Liver (tissue), 9 donors: Measurements from ENCODE around the gene TENT4A. TPM values are rescaled to one million over a fixed set of nuclear protein-coding genes. Genes with fewer than 3 reads are reported as not detected.

ENCODE experiments used
- DNase-seq: peaks from one replicate; pipeline ENCODE4 v3.0.0-alpha.2; 2017; ENCODE audit warnings: low spot score
- H3K27ac ChIP-seq, 2 donors: one replicate each; pipeline ENCODE4 v1.7.0; 2013; ENCODE audit warnings: inconsistent platforms in 2 of 2, low read length in 2 of 2, control low read depth in 1 of 2, low read depth in 1 of 2, mild to moderate bottlenecking in 1 of 2
- H3K27me3 ChIP-seq, 4 donors: one replicate each; pipeline versions ENCODE4 v1.6.1 to v1.7.0; 2013; ENCODE audit warnings: low read length in 3 of 4, inconsistent platforms in 1 of 4, mild to moderate bottlenecking in 1 of 4, moderate library complexity in 1 of 4; ENCODE audit not compliant: control insufficient read depth in 4 of 4, insufficient read depth in 4 of 4
- H3K36me3 ChIP-seq, 4 donors: one replicate each; pipeline versions ENCODE4 v1.6.1 to v1.7.0; 2013; ENCODE audit warnings: low read length in 3 of 4, mild to moderate bottlenecking in 3 of 4, low read depth in 1 of 4, moderate library complexity in 1 of 4; ENCODE audit not compliant: control insufficient read depth in 4 of 4, insufficient read depth in 3 of 4
- H3K4me1 ChIP-seq, 4 donors: one replicate each; pipeline versions ENCODE4 v1.6.1 to v1.7.0; 2013; ENCODE audit warnings: low read length in 3 of 4, mild to moderate bottlenecking in 3 of 4, moderate library complexity in 1 of 4; ENCODE audit not compliant: control insufficient read depth in 4 of 4, insufficient read depth in 4 of 4
- H3K4me3 ChIP-seq, 3 donors: one replicate each; pipeline versions ENCODE4 v1.6.1 to v1.7.0; 2013; ENCODE audit warnings: low read length in 3 of 3, control low read depth in 1 of 3, low read depth in 1 of 3, mild to moderate bottlenecking in 1 of 3
- H3K9ac ChIP-seq, 2 donors: one replicate each; pipeline ENCODE4 v1.7.0; 2013; ENCODE audit warnings: low read length in 2 of 2, mild to moderate bottlenecking in 2 of 2, moderate library complexity in 2 of 2, control low read depth in 1 of 2, low read depth in 1 of 2
- H3K9me3 ChIP-seq, 4 donors: one replicate each; pipeline versions ENCODE4 v1.6.1 to v1.7.0; 2013; ENCODE audit warnings: low read length in 3 of 4; ENCODE audit not compliant: control insufficient read depth in 4 of 4
- EGR1 ChIP-seq, 2 donors: IDR thresholded peaks; 2 replicates each; pipeline ENCODE4 v1.6.1; 2016 to 2018; ENCODE audit warnings: antibody characterized with exemption in 2 of 2, low read depth in 2 of 2
- FOXA1 ChIP-seq: IDR thresholded peaks from 2 replicates; pipeline ENCODE4 v1.6.1; 2016; ENCODE audit warnings: antibody characterized with exemption
- FOXA2 ChIP-seq: IDR thresholded peaks from 2 replicates; pipeline ENCODE4 v1.6.1; 2016; ENCODE audit warnings: antibody characterized with exemption
- GABPA ChIP-seq, 2 donors: IDR thresholded peaks in 1 of 2; conservative IDR thresholded peaks in 1 of 2; 2 replicates each; pipeline ENCODE4 v1.6.1; 2016; ENCODE audit warnings: antibody characterized with exemption in 2 of 2, mild to moderate bottlenecking in 1 of 2, moderate library complexity in 1 of 2
- HNF4A ChIP-seq, 2 donors: conservative IDR thresholded peaks; 2 replicates each; pipeline ENCODE4 v1.6.1; 2016; ENCODE audit warnings: antibody characterized with exemption in 2 of 2, mild to moderate bottlenecking in 2 of 2
- HNF4G ChIP-seq: IDR thresholded peaks from 2 replicates; pipeline ENCODE4 v1.6.1; 2016; ENCODE audit warnings: antibody characterized with exemption
- JUND ChIP-seq, 2 donors: IDR thresholded peaks; 2 replicates each; pipeline ENCODE4 v1.6.1; 2016; ENCODE audit warnings: antibody characterized with exemption in 2 of 2
- NR2F2 ChIP-seq: IDR thresholded peaks from 2 replicates; pipeline ENCODE4 v1.6.1; 2016; ENCODE audit warnings: antibody characterized with exemption
- RXRA ChIP-seq, 2 donors: IDR thresholded peaks; 2 replicates each; pipeline ENCODE4 v1.6.1; 2017 to 2018; ENCODE audit warnings: antibody characterized with exemption in 2 of 2, mild to moderate bottlenecking in 1 of 2
- SP1 ChIP-seq: IDR thresholded peaks from 2 replicates; pipeline ENCODE4 v1.6.1; 2018; ENCODE audit warnings: antibody characterized with exemption, mild to moderate bottlenecking
- TAF1 ChIP-seq: conservative IDR thresholded peaks from 2 replicates; pipeline ENCODE4 v1.6.1; 2016; ENCODE audit warnings: antibody characterized with exemption, mild to moderate bottlenecking
- YY1 ChIP-seq: IDR thresholded peaks from 2 replicates; pipeline ENCODE4 v1.6.1; 2016; ENCODE audit warnings: antibody characterized with exemption, mild to moderate bottlenecking
- WGBS: extraction: QIAGEN DNeasy Blood & Tissue Kit; methylation state at CpG from one replicate; pipeline ENCODE4 v1.1.7; 2013; 5-methylcytosine and 5-hydroxymethylcytosine counted together
- polyA plus RNA-seq, 2 donors: library from polyadenylated mRNA; stranded (reverse) in 1 of 2; unstranded in 1 of 2; fragments of 200-250 nt in 1 of 2; fragments of >200 nt in 1 of 2; fragmentation: Nextera tagmentation in 1 of 2; extraction: Ambion mirVana in 1 of 2; gene quantifications; one replicate each; pipeline versions ENCODE4 v1.2.1 to v1.2.3, GENCODE V29; 2013 to 2015
- total RNA-seq, 2 donors: library from RNA; depleted of rRNA; stranded (reverse); fragments of >200 nt; gene quantifications; one replicate each; pipeline ENCODE4 v1.2.3, GENCODE V29; 2014
- TF ChIP-seq, protein P1 (sequence below): fragments of 150-350 bp; IDR thresholded peaks from 2 replicates; pipeline ENCODE4 v1.5.1; 2017; ENCODE audit warnings: improper control_type of control experiment, low read depth, low read length; ENCODE audit not compliant: missing input control
- TF ChIP-seq, protein P2 (sequence below): IDR thresholded peaks from 2 replicates; pipeline ENCODE4 v1.6.1; 2016; ENCODE audit warnings: antibody characterized with exemption
- TF ChIP-seq, protein P3 (sequence below): IDR thresholded peaks from 2 replicates; pipeline ENCODE4 v1.6.1; 2016; ENCODE audit warnings: antibody characterized with exemption
- TF ChIP-seq, protein P4 (sequence below): IDR thresholded peaks from 2 replicates; pipeline ENCODE4 v1.6.1; 2016; ENCODE audit warnings: antibody characterized with exemption, mild to moderate bottlenecking
- TF ChIP-seq, protein P5 (sequence below): IDR thresholded peaks from 2 replicates; pipeline ENCODE4 v1.6.1; 2016; ENCODE audit warnings: antibody characterized with exemption
- donor health status: healthy.
- donor health status: healthy.
- donor health status: healthy.
- donor health status: healthy.
- donor health status: healthy.

The TENT4A gene
- total and polyA plus RNA-seq, 4 donors, result 3.9 to 15.1 (median 8.1) TPM

DNA sequence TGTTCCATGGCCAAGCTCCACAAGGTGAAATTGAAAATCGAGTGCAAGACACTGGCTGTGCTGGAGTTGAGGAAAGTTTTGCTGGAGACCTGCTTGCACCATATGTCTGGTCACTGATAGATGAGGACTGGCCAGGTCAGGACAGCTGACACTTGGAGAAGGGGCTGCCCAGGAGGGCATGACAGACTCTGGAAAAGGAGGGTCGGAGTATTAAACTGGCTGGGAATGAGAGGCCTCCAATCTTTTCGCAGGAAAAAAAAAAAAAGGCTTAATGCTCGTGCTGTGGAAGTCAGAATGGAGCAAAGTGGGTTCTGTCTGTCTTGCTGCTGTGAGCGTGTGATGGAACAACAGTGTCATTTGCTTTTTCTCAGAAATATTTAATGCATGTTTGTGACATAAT is 5.5 kb downstream of the TENT4A start:
- Histone ChIP-seq H3K4me3 (no peak overlapping the region), H3K9me3 (no peaks in the 10 kb centered on the region), H3K9ac (no peak overlapping the region), H3K4me1 (peaks cover 19 to 70% (median 57%) of the 10 kb centered on the region in 4 donors), H3K27ac (no peak overlapping the region), H3K27me3 (no peaks in the 10 kb centered on the region), H3K36me3 (no peaks in the 10 kb centered on the region)
- no peak for TF ChIP-seq SP1
- TF ChIP-seq, protein P1, sequence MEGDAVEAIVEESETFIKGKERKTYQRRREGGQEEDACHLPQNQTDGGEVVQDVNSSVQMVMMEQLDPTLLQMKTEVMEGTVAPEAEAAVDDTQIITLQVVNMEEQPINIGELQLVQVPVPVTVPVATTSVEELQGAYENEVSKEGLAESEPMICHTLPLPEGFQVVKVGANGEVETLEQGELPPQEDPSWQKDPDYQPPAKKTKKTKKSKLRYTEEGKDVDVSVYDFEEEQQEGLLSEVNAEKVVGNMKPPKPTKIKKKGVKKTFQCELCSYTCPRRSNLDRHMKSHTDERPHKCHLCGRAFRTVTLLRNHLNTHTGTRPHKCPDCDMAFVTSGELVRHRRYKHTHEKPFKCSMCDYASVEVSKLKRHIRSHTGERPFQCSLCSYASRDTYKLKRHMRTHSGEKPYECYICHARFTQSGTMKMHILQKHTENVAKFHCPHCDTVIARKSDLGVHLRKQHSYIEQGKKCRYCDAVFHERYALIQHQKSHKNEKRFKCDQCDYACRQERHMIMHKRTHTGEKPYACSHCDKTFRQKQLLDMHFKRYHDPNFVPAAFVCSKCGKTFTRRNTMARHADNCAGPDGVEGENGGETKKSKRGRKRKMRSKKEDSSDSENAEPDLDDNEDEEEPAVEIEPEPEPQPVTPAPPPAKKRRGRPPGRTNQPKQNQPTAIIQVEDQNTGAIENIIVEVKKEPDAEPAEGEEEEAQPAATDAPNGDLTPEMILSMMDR, result no peak
- no peak for TF ChIP-seq FOXA1
- no peak for TF ChIP-seq GABPA (IDR thresholded peaks at IDR 0.05 in 1 of 2, conservative IDR thresholded peaks at IDR 0.05 in 1 of 2)
- TF ChIP-seq EGR1 (IDR thresholded peaks at IDR 0.05; ENCODE audit: low read depth in 2 of 2), result no peak
- TF ChIP-seq, protein P2, sequence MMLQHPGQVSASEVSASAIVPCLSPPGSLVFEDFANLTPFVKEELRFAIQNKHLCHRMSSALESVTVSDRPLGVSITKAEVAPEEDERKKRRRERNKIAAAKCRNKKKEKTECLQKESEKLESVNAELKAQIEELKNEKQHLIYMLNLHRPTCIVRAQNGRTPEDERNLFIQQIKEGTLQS, result no peak
- TF ChIP-seq, protein P3, sequence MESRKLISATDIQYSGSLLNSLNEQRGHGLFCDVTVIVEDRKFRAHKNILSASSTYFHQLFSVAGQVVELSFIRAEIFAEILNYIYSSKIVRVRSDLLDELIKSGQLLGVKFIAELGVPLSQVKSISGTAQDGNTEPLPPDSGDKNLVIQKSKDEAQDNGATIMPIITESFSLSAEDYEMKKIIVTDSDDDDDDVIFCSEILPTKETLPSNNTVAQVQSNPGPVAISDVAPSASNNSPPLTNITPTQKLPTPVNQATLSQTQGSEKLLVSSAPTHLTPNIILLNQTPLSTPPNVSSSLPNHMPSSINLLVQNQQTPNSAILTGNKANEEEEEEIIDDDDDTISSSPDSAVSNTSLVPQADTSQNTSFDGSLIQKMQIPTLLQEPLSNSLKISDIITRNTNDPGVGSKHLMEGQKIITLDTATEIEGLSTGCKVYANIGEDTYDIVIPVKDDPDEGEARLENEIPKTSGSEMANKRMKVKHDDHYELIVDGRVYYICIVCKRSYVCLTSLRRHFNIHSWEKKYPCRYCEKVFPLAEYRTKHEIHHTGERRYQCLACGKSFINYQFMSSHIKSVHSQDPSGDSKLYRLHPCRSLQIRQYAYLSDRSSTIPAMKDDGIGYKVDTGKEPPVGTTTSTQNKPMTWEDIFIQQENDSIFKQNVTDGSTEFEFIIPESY, result no peak
- TF ChIP-seq, protein P4, sequence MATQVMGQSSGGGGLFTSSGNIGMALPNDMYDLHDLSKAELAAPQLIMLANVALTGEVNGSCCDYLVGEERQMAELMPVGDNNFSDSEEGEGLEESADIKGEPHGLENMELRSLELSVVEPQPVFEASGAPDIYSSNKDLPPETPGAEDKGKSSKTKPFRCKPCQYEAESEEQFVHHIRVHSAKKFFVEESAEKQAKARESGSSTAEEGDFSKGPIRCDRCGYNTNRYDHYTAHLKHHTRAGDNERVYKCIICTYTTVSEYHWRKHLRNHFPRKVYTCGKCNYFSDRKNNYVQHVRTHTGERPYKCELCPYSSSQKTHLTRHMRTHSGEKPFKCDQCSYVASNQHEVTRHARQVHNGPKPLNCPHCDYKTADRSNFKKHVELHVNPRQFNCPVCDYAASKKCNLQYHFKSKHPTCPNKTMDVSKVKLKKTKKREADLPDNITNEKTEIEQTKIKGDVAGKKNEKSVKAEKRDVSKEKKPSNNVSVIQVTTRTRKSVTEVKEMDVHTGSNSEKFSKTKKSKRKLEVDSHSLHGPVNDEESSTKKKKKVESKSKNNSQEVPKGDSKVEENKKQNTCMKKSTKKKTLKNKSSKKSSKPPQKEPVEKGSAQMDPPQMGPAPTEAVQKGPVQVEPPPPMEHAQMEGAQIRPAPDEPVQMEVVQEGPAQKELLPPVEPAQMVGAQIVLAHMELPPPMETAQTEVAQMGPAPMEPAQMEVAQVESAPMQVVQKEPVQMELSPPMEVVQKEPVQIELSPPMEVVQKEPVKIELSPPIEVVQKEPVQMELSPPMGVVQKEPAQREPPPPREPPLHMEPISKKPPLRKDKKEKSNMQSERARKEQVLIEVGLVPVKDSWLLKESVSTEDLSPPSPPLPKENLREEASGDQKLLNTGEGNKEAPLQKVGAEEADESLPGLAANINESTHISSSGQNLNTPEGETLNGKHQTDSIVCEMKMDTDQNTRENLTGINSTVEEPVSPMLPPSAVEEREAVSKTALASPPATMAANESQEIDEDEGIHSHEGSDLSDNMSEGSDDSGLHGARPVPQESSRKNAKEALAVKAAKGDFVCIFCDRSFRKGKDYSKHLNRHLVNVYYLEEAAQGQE, result no peak
- no peak for TF ChIP-seq NR2F2
- no peak for TF ChIP-seq FOXA2
- no peak for TF ChIP-seq TAF1
- WGBS, result 83% methylated on average over 5 of the region's 5 CpGs
- DNase-seq, result peak; percentile 6

DNA sequence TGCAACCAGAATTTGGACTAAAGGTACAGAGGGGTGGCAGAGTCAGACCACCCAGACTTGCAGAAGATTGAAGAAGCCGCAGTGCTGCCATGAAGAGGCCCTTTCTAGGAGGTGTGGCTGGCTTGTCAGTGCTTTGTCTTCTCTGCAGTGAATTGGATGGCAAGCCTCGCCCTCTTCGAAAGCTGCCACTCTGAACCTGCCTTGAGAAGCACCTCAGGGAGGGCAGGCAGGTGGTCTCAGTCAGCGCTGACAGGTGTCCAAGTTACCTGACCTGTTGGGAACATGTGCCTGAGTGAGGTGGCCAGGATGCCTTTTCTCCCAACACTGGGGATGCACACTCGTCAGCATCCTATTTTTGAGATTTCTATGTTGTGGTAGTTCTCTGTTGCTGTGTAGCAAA is 6.2 kb downstream of the TENT4A start:
- no peak overlapping the region for H3K4me3 ChIP-seq
- peaks cover 19 to 71% (median 57%) of the 10 kb centered on the region in 4 donors for H3K4me1 ChIP-seq
- DNase-seq, result peak; percentile 12
- H3K9me3 ChIP-seq, result no peaks in the 10 kb centered on the region
- H3K36me3 ChIP-seq, result no peaks in the 10 kb centered on the region
- H3K9ac ChIP-seq, result no peak overlapping the region
- no peaks in the 10 kb centered on the region for H3K27me3 ChIP-seq
- WGBS, result 95% methylated on average over 5 of the region's 5 CpGs
- H3K27ac ChIP-seq, result no peak overlapping the region
- TF ChIP-seq, protein P4, result no peak
- TF ChIP-seq FOXA2 (no peak), FOXA1 (no peak), JUND (IDR thresholded peaks at IDR 0.05) (no peak), SP1 (no peak), HNF4A (conservative IDR thresholded peaks at IDR 0.05) (no peak), GABPA (IDR thresholded peaks at IDR 0.05 in 1 of 2, conservative IDR thresholded peaks at IDR 0.05 in 1 of 2) (no peak), YY1 (no peak), HNF4G (no peak), EGR1 (IDR thresholded peaks at IDR 0.05; ENCODE audit: low read depth in 2 of 2) (no peak), RXRA (IDR thresholded peaks at IDR 0.05) (no peak), NR2F2 (no peak)
- TF ChIP-seq, protein P3, result no peak
- TF ChIP-seq, protein P5, sequence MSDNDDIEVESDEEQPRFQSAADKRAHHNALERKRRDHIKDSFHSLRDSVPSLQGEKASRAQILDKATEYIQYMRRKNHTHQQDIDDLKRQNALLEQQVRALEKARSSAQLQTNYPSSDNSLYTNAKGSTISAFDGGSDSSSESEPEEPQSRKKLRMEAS, result no peak
- TF ChIP-seq, protein P2, result no peak
